GM23338 (cell line): ENCODE measurements around the gene R3HDM1. TPM values are rescaled to one million over a fixed set of nuclear protein-coding genes. Genes with fewer than 3 reads are reported as not detected.

Experiments
- ATAC-seq: fragments of 200-7000 bp; cut with Tn5 transposase; 3 replicates; pipeline ENCODE4 v1.9.1; 2020
- DNase-seq: peaks from one replicate; pipeline ENCODE4 v3.0.0-alpha.2; 2015; ENCODE audit warnings: low spot score
- H2AFZ ChIP-seq: fragments of 200-600 bp; sonication (generic); 2 replicates; pipeline ENCODE4 v1.8.0; 2016; ENCODE audit warnings: antibody characterized with exemption, mild to moderate bottlenecking, moderate library complexity
- H3F3A ChIP-seq: fragments of 200-600 bp; sonication (generic); replicated peaks from 2 replicates; pipeline ENCODE4 v1.8.0; 2017; ENCODE audit warnings: antibody characterized with exemption, mixed run types, low read depth
- H3K27ac ChIP-seq: fragments of 200-600 bp; sonication (generic); 2 replicates; pipeline ENCODE4 v1.6.1; 2016; ENCODE audit warnings: low read depth
- H3K27me3 ChIP-seq: fragments of 200-600 bp; sonication (generic); 2 replicates; pipeline ENCODE4 v1.8.0; 2016; ENCODE audit warnings: mild to moderate bottlenecking, mixed run types, moderate library complexity; ENCODE audit not compliant: insufficient read depth
- H3K36me3 ChIP-seq: fragments of 200-600 bp; sonication (generic); 2 replicates; pipeline ENCODE4 v1.8.0; 2016; ENCODE audit warnings: mild to moderate bottlenecking; ENCODE audit not compliant: insufficient read depth
- H3K4me1 ChIP-seq: fragments of 200-600 bp; sonication (generic); 2 replicates; pipeline ENCODE4 v1.8.0; 2016; ENCODE audit warnings: mild to moderate bottlenecking, moderate library complexity; ENCODE audit not compliant: insufficient read depth
- H3K4me2 ChIP-seq: fragments of 200-600 bp; sonication (generic); 2 replicates; pipeline ENCODE4 v1.7.1; 2017; ENCODE audit warnings: mixed run types
- H3K4me3 ChIP-seq: fragments of 200-600 bp; sonication (generic); 2 replicates; pipeline ENCODE4 v1.6.1; 2016; ENCODE audit warnings: mixed run types
- H3K79me2 ChIP-seq: fragments of 200-600 bp; sonication (generic); replicated peaks from 2 replicates; pipeline ENCODE4 v1.8.0; 2017; ENCODE audit warnings: mild to moderate bottlenecking; ENCODE audit not compliant: insufficient read depth
- H3K9me2 ChIP-seq: fragments of 200-600 bp; sonication (generic); 2 replicates; pipeline ENCODE4 v1.8.0; 2017; ENCODE audit not compliant: insufficient read depth
- H4K20me1 ChIP-seq: fragments of 200-600 bp; sonication (generic); replicated peaks from 2 replicates; pipeline ENCODE4 v1.8.0; 2017; ENCODE audit warnings: mild to moderate bottlenecking; ENCODE audit not compliant: insufficient read depth
- H3K27ac Mint-ChIP-seq: 2 replicates; pipeline ENCODE4 v1.8.0; 2020; ENCODE audit warnings: inconsistent platforms, mild to moderate bottlenecking, moderate library complexity, mixed read lengths
- H3K27me3 Mint-ChIP-seq: 3 replicates; pipeline ENCODE4 v1.8.0; 2022; ENCODE audit warnings: low read depth, mild to moderate bottlenecking, moderate library complexity, mixed read lengths, inconsistent platforms; ENCODE audit not compliant: insufficient read depth, poor library complexity
- H3K36me3 Mint-ChIP-seq: 3 replicates; pipeline ENCODE4 v1.8.0; 2021; ENCODE audit warnings: low read depth, mild to moderate bottlenecking, inconsistent platforms, moderate library complexity, mixed read lengths
- H3K4me1 Mint-ChIP-seq: 3 replicates; pipeline ENCODE4 v1.8.0; 2020; ENCODE audit warnings: mild to moderate bottlenecking, inconsistent platforms, mixed read lengths
- H3K4me3 Mint-ChIP-seq: 3 replicates; pipeline ENCODE4 v1.8.0; 2021; ENCODE audit warnings: moderate library complexity, mild to moderate bottlenecking, inconsistent platforms, mixed read lengths
- H3K9me3 Mint-ChIP-seq: 3 replicates; pipeline ENCODE4 v1.8.0; 2020; ENCODE audit warnings: moderate library complexity, mild to moderate bottlenecking, inconsistent platforms, mixed read lengths
- CREB1 ChIP-seq: fragments of 250-450 bp; sonication (Bioruptor Pico); IDR thresholded peaks from 2 replicates; pipeline ENCODE4 v1.5.0; 2020; ENCODE audit warnings: low read depth, mild to moderate bottlenecking, moderate library complexity
- CTCF ChIP-seq, 2 experiments: fragments of 200-600 bp in 1 of 2; sonication (generic) in 1 of 2; conservative IDR thresholded peaks; 2 replicates each; pipeline versions ENCODE4 v1.5.1 to v1.6.1; 2016 to 2017; ENCODE audit warnings: antibody characterized with exemption in 2 of 2, low read depth in 2 of 2, mild to moderate bottlenecking in 2 of 2, moderate library complexity in 1 of 2
- ETS1 ChIP-seq: IDR thresholded peaks from 2 replicates; pipeline ENCODE4 v1.6.1; 2016; ENCODE audit warnings: antibody characterized with exemption
- EZH2 ChIP-seq: fragments of 200-600 bp; sonication (generic); IDR thresholded peaks from one replicate; pipeline ENCODE4 v1.8.0; 2017; ENCODE audit warnings: antibody characterized with exemption, mild to moderate bottlenecking, low read depth; ENCODE audit not compliant: unreplicated experiment
- EZH2phosphoT487 ChIP-seq: fragments of 200-600 bp; sonication (generic); IDR thresholded peaks from one replicate; pipeline ENCODE4 v1.8.1; 2018; ENCODE audit warnings: antibody characterized with exemption; ENCODE audit not compliant: unreplicated experiment
- JUNB ChIP-seq: IDR thresholded peaks from one replicate; pipeline ENCODE4 v1.6.1; 2016; ENCODE audit warnings: antibody characterized with exemption; ENCODE audit not compliant: unreplicated experiment
- NANOG ChIP-seq: IDR thresholded peaks from 2 replicates; pipeline ENCODE4 v1.6.1; 2016; ENCODE audit warnings: antibody characterized with exemption, borderline replicate concordance
- POLR2AphosphoS5 ChIP-seq: IDR thresholded peaks from 2 replicates; pipeline ENCODE4 v1.6.1; 2016; ENCODE audit warnings: antibody characterized with exemption, low read depth
- REST ChIP-seq: IDR thresholded peaks from one replicate; pipeline ENCODE4 v1.6.1; 2018; ENCODE audit warnings: antibody characterized with exemption; ENCODE audit not compliant: unreplicated experiment
- ZNF114 ChIP-seq: fragments of 250-450 bp; sonication (Bioruptor Pico); IDR thresholded peaks from 2 replicates; pipeline ENCODE4 v1.5.0; 2020; ENCODE audit warnings: mild to moderate bottlenecking, moderate library complexity
- ZNF331 ChIP-seq: fragments of 250-450 bp; sonication (Bioruptor Pico); IDR thresholded peaks from 2 replicates; pipeline ENCODE4 v1.5.0; 2020; ENCODE audit warnings: low read depth, mild to moderate bottlenecking, moderate library complexity
- polyA plus RNA-seq: library from polyadenylated mRNA; unstranded; fragments of >200 nt; fragmentation: Nextera tagmentation; extraction: Ambion mirVana; gene quantifications from 2 replicates; pipeline ENCODE4 v1.2.1, GENCODE V29; 2016
- total RNA-seq: library from RNA; depleted of rRNA; stranded (reverse); fragments of >200 nt; shearing (Covaris generic); gene quantifications from 2 replicates; pipeline ENCODE4 v1.2.3, GENCODE V29; 2014

The R3HDM1 gene
- total and polyA plus RNA-seq, 2 experiments from 2014 or later: 63.1 to 88.8 TPM

GRCh38 chr2:135525786-135526185 lies 5.5 kb upstream of the R3HDM1 start:
- DNase-seq (no peak), ATAC-seq (no peak)
- Histone ChIP-seq H3K27ac (no peak overlapping the region), H3F3A (no peaks in the 10 kb centered on the region), H3K4me2 (no peak overlapping the region), H3K79me2 (peaks cover 69% of the 10 kb centered on the region), H3K4me3 (no peak overlapping the region), H2AFZ (no peak overlapping the region), H4K20me1 (0 out of 2 replicates have a peak, but pooled peaks cover 3% of the 10 kb centered on the region), H3K4me1 (no peaks in the 10 kb centered on the region), H3K9me2 (no peaks in the 10 kb centered on the region), H3K27me3 (no peaks in the 10 kb centered on the region), H3K36me3 (no peaks in the 10 kb centered on the region)
- TF ChIP-seq EZH2phosphoT487 (no peak), EZH2 (no peak), CTCF (conservative IDR thresholded peaks at IDR 0.05; ENCODE audit: low read depth in 2 of 2) (no peak), JUNB (no peak), ETS1 (no peak), NANOG (no peak), REST (no peak), POLR2AphosphoS5 (no peak), CREB1 (CRISPR knock-in tag) (no peak), ZNF331 (CRISPR knock-in tag) (no peak), ZNF114 (CRISPR knock-in tag) (no peak)
- peaks cover 34% of the 10 kb centered on the region for H3K36me3 Mint-ChIP-seq
- H3K9me3 Mint-ChIP-seq: peaks cover 4% of the 10 kb centered on the region; the same call in 2 of the 3 replicates
- H3K4me1 Mint-ChIP-seq: no peaks in the 10 kb centered on the region; the same call in 2 of the 3 replicates
- H3K27me3 Mint-ChIP-seq: no peaks in the 10 kb centered on the region
- H3K4me3 Mint-ChIP-seq: no peak overlapping the region
- no peak overlapping the region for H3K27ac Mint-ChIP-seq
